Neural cell (in vitro differentiated cells): ENCODE measurements around the gene VPS13D. TPM values are rescaled to one million over a fixed set of nuclear protein-coding genes. Genes with fewer than 3 reads are reported as not detected.

Experiments
- H2AFZ ChIP-seq: fragments of 200-600, 300-800 bp; sonication (generic), shearing (Covaris generic); 2 replicates; pipeline ENCODE4 v1.6.0; 2014; ENCODE audit warnings: low read depth, mild to moderate bottlenecking, antibody characterized with exemption, low read length, moderate library complexity
- H3F3A ChIP-seq: fragments of 200-600 bp; shearing (Covaris generic); 2 replicates; pipeline ENCODE4 v1.6.1; 2016; ENCODE audit warnings: mild to moderate bottlenecking, moderate library complexity, mixed read lengths, antibody characterized with exemption, low read length; ENCODE audit not compliant: insufficient read depth, poor library complexity, severe bottlenecking
- H3K27ac ChIP-seq: fragments of 200-600, 300-800 bp; sonication (generic), shearing (Covaris generic); 2 replicates; pipeline ENCODE4 v1.5.1; 2014; ENCODE audit warnings: mild to moderate bottlenecking, low read length, moderate library complexity
- H3K27me3 ChIP-seq: fragments of 300-800, 200-600 bp; sonication (generic), shearing (Covaris generic); 2 replicates; pipeline ENCODE4 v1.6.0; 2014; ENCODE audit warnings: mild to moderate bottlenecking, low read depth, low read length, moderate library complexity; ENCODE audit not compliant: insufficient read depth
- H3K36me3 ChIP-seq: fragments of 300-800, 200-600 bp; sonication (generic), shearing (Covaris generic); 2 replicates; pipeline ENCODE4 v1.5.1; 2014; ENCODE audit warnings: mild to moderate bottlenecking, antibody characterized with exemption, low read length, moderate library complexity; ENCODE audit not compliant: insufficient read depth
- H3K4me2 ChIP-seq: fragments of 300-800, 200-600 bp; sonication (generic), shearing (Covaris generic); 2 replicates; pipeline ENCODE4 v1.6.0; 2014; ENCODE audit warnings: mild to moderate bottlenecking, low read length
- H3K4me3 ChIP-seq: fragments of 300-800, 200-600 bp; sonication (generic), shearing (Covaris generic); 2 replicates; pipeline ENCODE4 v1.5.1; 2014; ENCODE audit warnings: mild to moderate bottlenecking, low read length, moderate library complexity
- H3K79me2 ChIP-seq: fragments of 200-600 bp; shearing (Covaris generic); replicated peaks from 2 replicates; pipeline ENCODE4 v1.6.0; 2014; ENCODE audit warnings: mild to moderate bottlenecking, low read length, moderate library complexity; ENCODE audit not compliant: insufficient read depth
- H3K9ac ChIP-seq: fragments of 300-800, 200-600 bp; sonication (generic), shearing (Covaris generic); 2 replicates; pipeline ENCODE4 v1.6.1; 2016; ENCODE audit warnings: mild to moderate bottlenecking, low read length, mixed read lengths
- H3K9me2 ChIP-seq: fragments of 200-600 bp; shearing (Covaris generic); 2 replicates; pipeline ENCODE4 v1.6.1; 2016; ENCODE audit warnings: mild to moderate bottlenecking, low read length, mixed read lengths; ENCODE audit not compliant: insufficient read depth
- H3K9me3 ChIP-seq: fragments of 200-600, 300-800 bp; sonication (generic), shearing (Covaris generic); 2 replicates; pipeline ENCODE4 v1.6.1; 2016; ENCODE audit warnings: mild to moderate bottlenecking, mixed run types, low read length, moderate library complexity, mixed read lengths
- H4K20me1 ChIP-seq: fragments of 200-600 bp; shearing (Covaris generic); 2 replicates; pipeline ENCODE4 v1.6.1; 2016; ENCODE audit warnings: mild to moderate bottlenecking, mixed run types; ENCODE audit not compliant: insufficient read depth
- CTCF ChIP-seq: fragments of 450-650 bp; IDR thresholded peaks from 2 replicates; pipeline ENCODE4 v1.5.1; 2014; ENCODE audit warnings: antibody characterized with exemption, mild to moderate bottlenecking, moderate library complexity; ENCODE audit not compliant: poor library complexity, severe bottlenecking
- EP300 ChIP-seq: fragments of 450-650 bp; conservative IDR thresholded peaks from 2 replicates; pipeline ENCODE4 v1.6.1; 2014; ENCODE audit warnings: antibody characterized with exemption, mild to moderate bottlenecking, moderate library complexity; ENCODE audit not compliant: poor library complexity, severe bottlenecking
- EZH2 ChIP-seq: fragments of 200-600, 300-800 bp; shearing (Covaris generic), sonication (generic); IDR thresholded peaks from 2 replicates; pipeline ENCODE4 v1.6.1; 2014; ENCODE audit warnings: antibody characterized with exemption, low read length, borderline replicate concordance, mild to moderate bottlenecking; ENCODE audit not compliant: insufficient read depth, poor library complexity, severe bottlenecking
- MXI1 ChIP-seq: fragments of 450-650 bp; conservative IDR thresholded peaks from 2 replicates; pipeline ENCODE4 v1.6.1; 2014; ENCODE audit warnings: antibody characterized with exemption, mild to moderate bottlenecking; ENCODE audit not compliant: poor library complexity, severe bottlenecking
- POLR2AphosphoS5 ChIP-seq: IDR thresholded peaks from 2 replicates; pipeline ENCODE4 v1.6.1; 2012
- RAD21 ChIP-seq: fragments of 450-650 bp; conservative IDR thresholded peaks from 2 replicates; pipeline ENCODE4 v1.6.1; 2014; ENCODE audit warnings: antibody characterized with exemption, mild to moderate bottlenecking, moderate library complexity
- REST ChIP-seq: IDR thresholded peaks from 2 replicates; pipeline ENCODE4 v1.6.1; 2012; ENCODE audit warnings: borderline replicate concordance
- SMC3 ChIP-seq: fragments of 450-650 bp; conservative IDR thresholded peaks from 2 replicates; pipeline ENCODE4 v1.6.1; 2014; ENCODE audit warnings: antibody characterized with exemption, mild to moderate bottlenecking, moderate library complexity; ENCODE audit not compliant: poor library complexity
- TAF1 ChIP-seq: IDR thresholded peaks from 2 replicates; pipeline ENCODE4 v1.6.1; 2012; ENCODE audit warnings: low read depth
- polyA plus RNA-seq: library from polyadenylated mRNA; depleted of rRNA; stranded (reverse); fragments of >200 nt; gene quantifications from 2 replicates; pipeline ENCODE4 v1.2.3, GENCODE V29; 2014

Gene VPS13D
- polyA plus RNA-seq, 1 donor from 2014 or later, result 24.5 TPM

GRCh38 chr1:12546771-12547585, 317.1 kb downstream of the VPS13D start:
- H2AFZ ChIP-seq, result no peak overlapping the region
- H3K27me3 ChIP-seq, result no peaks in the 10 kb centered on the region
- no peak overlapping the region for H3K9ac ChIP-seq
- no peaks in the 10 kb centered on the region for H3K79me2 ChIP-seq
- H3K4me2 ChIP-seq, result no peak overlapping the region
- no peaks in the 10 kb centered on the region for H3K9me2 ChIP-seq
- H3F3A ChIP-seq, result no peaks in the 10 kb centered on the region
- no peaks in the 10 kb centered on the region for H3K36me3 ChIP-seq
- no peaks in the 10 kb centered on the region for H4K20me1 ChIP-seq
- TF ChIP-seq CTCF, result no peak
- no peak for TF ChIP-seq EP300
- no peak for TF ChIP-seq RAD21
- no peak for TF ChIP-seq SMC3
- no peak for TF ChIP-seq POLR2AphosphoS5
- no peak for TF ChIP-seq EZH2
- TF ChIP-seq TAF1, result no peak
- TF ChIP-seq REST, result no peak
- TF ChIP-seq MXI1, result no peak
- no peak overlapping the region for H3K4me3 ChIP-seq
- H3K27ac ChIP-seq, result no peak overlapping the region
- no peaks in the 10 kb centered on the region for H3K9me3 ChIP-seq

- H3K9me3 ChIP-seq, result no peaks in the 10 kb centered on the region
- H3K9me2 ChIP-seq, result no peaks in the 10 kb centered on the region
- H3K27me3 ChIP-seq, result no peaks in the 10 kb centered on the region
- H4K20me1 ChIP-seq, result no peaks in the 10 kb centered on the region
- no peak overlapping the region for H3K9ac ChIP-seq
- H3K27ac ChIP-seq, result no peak overlapping the region
- no peaks in the 10 kb centered on the region for H3K36me3 ChIP-seq
- H3K4me3 ChIP-seq, result no peak overlapping the region
- H2AFZ ChIP-seq, result no peak overlapping the region
- no peak for TF ChIP-seq TAF1
- no peak for TF ChIP-seq CTCF
- no peak for TF ChIP-seq REST
- no peak for TF ChIP-seq RAD21
- TF ChIP-seq EZH2, result no peak
- no peak for TF ChIP-seq POLR2AphosphoS5
- TF ChIP-seq MXI1, result no peak
- no peak for TF ChIP-seq SMC3
- no peak for TF ChIP-seq EP300
- no peak overlapping the region for H3K4me2 ChIP-seq
- H3K79me2 ChIP-seq, result no peaks in the 10 kb centered on the region
- no peaks in the 10 kb centered on the region for H3F3A ChIP-seq
Measured at GRCh38 chr1:12547586-12548225, 317.9 kb downstream of the VPS13D start.
